Lower lobe of right lung (tissue), 2 donors: ENCODE data around the gene FAM120B. TPM values are rescaled to one million over a fixed set of nuclear protein-coding genes. Genes with fewer than 3 reads are reported as not detected.

ENCODE experiments used
- ATAC-seq, 2 donors: fragments of 200-7000 bp; cut with Tn5 transposase; one replicate each; pipeline ENCODE4 v1.9.1; 2020 to 2022; ENCODE audit warnings: mild to moderate bottlenecking in 2 of 2, moderate library complexity in 2 of 2
- DNase-seq: peaks from one replicate; pipeline ENCODE4 v3.0.0-alpha.2; 2020
- H3K27ac ChIP-seq: fragments of 200-600 bp; one replicate; pipeline ENCODE4 v1.8.0; 2022
- H3K27me3 ChIP-seq: fragments of 200-600 bp; one replicate; pipeline ENCODE4 v1.8.0; 2022; ENCODE audit warnings: low read depth
- H3K36me3 ChIP-seq: fragments of 200-600 bp; one replicate; pipeline ENCODE4 v1.8.0; 2022; ENCODE audit warnings: mild to moderate bottlenecking
- H3K4me1 ChIP-seq: fragments of 200-600 bp; one replicate; pipeline ENCODE4 v1.8.0; 2022
- H3K4me3 ChIP-seq: fragments of 200-600 bp; one replicate; pipeline ENCODE4 v1.8.0; 2022; ENCODE audit warnings: mild to moderate bottlenecking
- H3K9me3 ChIP-seq: fragments of 200-600 bp; one replicate; pipeline ENCODE4 v1.8.0; 2022
- intact Hi-C: fragments of 100-400 bp; cut with DNase I; formaldehyde crosslinking; loops from one replicate; pipeline ENCODE4 v1.11.0; 2022
- total RNA-seq: library from RNA; stranded (reverse); fragmentation: NEBNext Ultra II Directional; extraction: Animal tissue kit (Norgen Biotek cat#: 25700); gene quantifications from one replicate; pipeline ENCODE4 v1.2.1, GENCODE V29; 2021
- TF ChIP-seq, protein P1 (sequence below): fragments of 200-600 bp; IDR thresholded peaks from one replicate; pipeline ENCODE4 v1.8.0; 2022; ENCODE audit warnings: antibody characterized with exemption, mild to moderate bottlenecking
- donor health status: DM: no; HTN: yes; CAD: no; lungs with severe emphysema.

Gene FAM120B
- total RNA-seq, 1 donor from 2014 or later: 29.0 TPM

DNA sequence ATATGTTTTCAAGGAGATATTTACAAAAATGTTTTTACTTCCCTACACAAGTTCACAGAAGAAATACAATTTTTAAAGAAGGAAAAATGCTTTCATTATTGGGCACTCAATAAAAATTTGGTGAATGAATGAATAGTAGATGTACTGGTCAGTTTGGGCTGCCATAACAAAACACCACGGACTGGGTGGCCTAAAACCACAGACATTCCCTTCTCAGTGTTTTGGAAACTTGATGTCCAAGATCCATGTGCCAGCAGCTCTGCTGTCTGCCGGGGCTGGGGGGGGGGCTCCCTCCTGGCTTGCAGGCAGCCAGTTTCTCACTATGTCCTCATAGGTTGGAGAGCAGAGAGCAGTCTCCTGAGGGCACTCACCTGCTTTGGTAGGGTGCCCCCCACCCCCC, 62.0 kb downstream of the FAM120B start:
- TF ChIP-seq, protein P1, sequence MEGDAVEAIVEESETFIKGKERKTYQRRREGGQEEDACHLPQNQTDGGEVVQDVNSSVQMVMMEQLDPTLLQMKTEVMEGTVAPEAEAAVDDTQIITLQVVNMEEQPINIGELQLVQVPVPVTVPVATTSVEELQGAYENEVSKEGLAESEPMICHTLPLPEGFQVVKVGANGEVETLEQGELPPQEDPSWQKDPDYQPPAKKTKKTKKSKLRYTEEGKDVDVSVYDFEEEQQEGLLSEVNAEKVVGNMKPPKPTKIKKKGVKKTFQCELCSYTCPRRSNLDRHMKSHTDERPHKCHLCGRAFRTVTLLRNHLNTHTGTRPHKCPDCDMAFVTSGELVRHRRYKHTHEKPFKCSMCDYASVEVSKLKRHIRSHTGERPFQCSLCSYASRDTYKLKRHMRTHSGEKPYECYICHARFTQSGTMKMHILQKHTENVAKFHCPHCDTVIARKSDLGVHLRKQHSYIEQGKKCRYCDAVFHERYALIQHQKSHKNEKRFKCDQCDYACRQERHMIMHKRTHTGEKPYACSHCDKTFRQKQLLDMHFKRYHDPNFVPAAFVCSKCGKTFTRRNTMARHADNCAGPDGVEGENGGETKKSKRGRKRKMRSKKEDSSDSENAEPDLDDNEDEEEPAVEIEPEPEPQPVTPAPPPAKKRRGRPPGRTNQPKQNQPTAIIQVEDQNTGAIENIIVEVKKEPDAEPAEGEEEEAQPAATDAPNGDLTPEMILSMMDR: no peak
- Histone ChIP-seq H3K27ac (no peak overlapping the region), H3K4me1 (peaks cover 6% of the 10 kb centered on the region), H3K4me3 (no peak overlapping the region), H3K9me3 (no peaks in the 10 kb centered on the region), H3K27me3 (no peaks in the 10 kb centered on the region), H3K36me3 (peaks cover 69% of the 10 kb centered on the region)
- intact Hi-C loops: no loop called here
- ATAC-seq: no peak
- DNase-seq: no peak

DNA sequence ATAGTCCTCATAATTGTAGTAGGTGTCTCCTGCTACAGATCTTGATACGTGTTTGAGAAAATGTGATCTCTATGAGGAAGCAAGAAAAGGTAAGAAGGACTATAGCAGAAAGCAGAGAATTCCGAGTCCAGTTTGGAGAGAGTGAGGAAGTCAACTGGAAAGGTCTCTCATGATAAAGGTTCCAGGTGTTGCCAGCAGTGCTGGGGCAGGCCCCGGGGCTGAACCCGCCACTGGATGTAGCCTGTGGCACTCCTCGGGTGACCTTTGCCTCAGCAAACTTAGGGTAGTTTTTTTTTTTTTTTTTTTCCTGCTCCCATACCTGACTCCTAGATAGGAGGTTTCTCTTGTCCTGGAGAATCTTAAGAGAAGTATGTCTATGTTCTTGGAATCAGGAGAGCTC, 62.8 kb downstream of the FAM120B start:
- Histone ChIP-seq H3K27ac (no peak overlapping the region), H3K27me3 (no peaks in the 10 kb centered on the region), H3K9me3 (no peaks in the 10 kb centered on the region), H3K4me3 (no peak overlapping the region), H3K4me1 (peaks cover 6% of the 10 kb centered on the region), H3K36me3 (peaks cover 60% of the 10 kb centered on the region)
- no peak for DNase-seq
- intact Hi-C loops: no loop called here
- ATAC-seq: no peak
- TF ChIP-seq, protein P1: no peak

DNA sequence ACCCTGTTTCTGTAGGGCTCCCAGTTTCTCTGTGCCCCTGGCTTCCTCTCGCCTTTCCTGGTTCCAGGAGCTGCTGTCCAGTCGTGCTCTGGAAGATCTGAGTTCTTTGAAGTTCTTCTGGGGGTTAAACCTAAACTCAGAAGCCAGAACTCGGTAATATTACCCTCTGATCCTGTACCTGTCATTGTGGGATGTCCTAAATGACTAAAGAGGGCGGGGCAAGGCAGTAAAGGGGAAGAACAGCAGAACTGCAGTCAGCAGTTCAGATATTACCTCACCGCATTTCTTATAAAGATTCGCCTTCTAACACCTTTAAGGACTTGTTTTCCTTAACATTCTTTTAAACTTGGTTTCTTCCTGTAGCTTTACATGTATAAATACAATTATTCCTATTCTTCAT, 63.9 kb downstream of the FAM120B start:
- H3K4me1 ChIP-seq: peaks cover 6% of the 10 kb centered on the region
- TF ChIP-seq, protein P1: no peak
- peaks cover 58% of the 10 kb centered on the region for H3K36me3 ChIP-seq
- no peak overlapping the region for H3K27ac ChIP-seq
- H3K4me3 ChIP-seq: no peak overlapping the region
- intact Hi-C loops: no loop called here
- DNase-seq (no peak), ATAC-seq (no peak)
- H3K27me3 ChIP-seq: no peaks in the 10 kb centered on the region
- H3K9me3 ChIP-seq: no peaks in the 10 kb centered on the region

DNA sequence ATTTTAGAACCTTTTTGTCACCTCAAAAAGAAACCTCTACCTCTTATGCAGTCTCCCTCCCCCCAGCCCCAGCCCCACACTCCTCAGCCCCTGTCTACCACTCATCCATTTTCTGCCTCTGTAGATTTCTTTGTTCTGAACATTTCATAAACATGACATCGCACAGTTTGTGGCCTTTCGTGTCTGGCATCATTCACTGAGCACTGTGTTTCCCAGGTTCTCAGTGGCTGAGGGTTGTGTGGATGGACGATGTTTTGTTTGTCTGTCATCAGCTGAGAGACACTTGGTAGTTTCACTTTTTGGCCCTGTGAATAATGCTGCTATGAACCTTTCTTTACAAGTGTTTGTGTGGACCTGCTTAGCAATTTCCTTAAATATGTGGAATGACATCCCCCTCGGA, 64.5 kb downstream of the FAM120B start:
- intact Hi-C loops: no loop called here
- H3K4me1 ChIP-seq: peaks cover 6% of the 10 kb centered on the region
- DNase-seq (no peak), ATAC-seq (no peak)
- H3K4me3 ChIP-seq: no peak overlapping the region
- no peaks in the 10 kb centered on the region for H3K27me3 ChIP-seq
- no peak overlapping the region for H3K27ac ChIP-seq
- H3K36me3 ChIP-seq: peaks cover 59% of the 10 kb centered on the region
- TF ChIP-seq, protein P1: no peak
- no peaks in the 10 kb centered on the region for H3K9me3 ChIP-seq

DNA sequence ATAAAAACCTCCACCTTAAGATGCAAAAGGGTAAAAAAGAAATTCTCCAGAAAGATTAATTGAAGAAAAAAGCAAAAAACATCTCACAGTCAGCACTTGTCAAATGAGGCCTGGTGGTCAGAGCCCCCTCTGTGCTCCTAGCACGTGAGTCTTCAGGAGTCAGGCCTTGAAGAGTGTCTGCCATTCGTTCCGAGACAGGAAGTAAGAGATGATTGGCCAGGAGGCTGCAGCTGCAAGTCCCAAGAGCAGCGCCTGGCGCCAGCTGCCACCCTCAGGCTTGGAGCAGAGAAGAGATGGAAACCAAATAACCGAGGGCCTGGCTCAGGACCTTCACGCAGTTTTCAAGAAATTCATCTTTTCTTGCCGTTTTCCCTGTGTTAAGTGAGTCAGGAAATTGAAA, 65.0 kb downstream of the FAM120B start:
- H3K9me3 ChIP-seq: no peaks in the 10 kb centered on the region
- no peak for DNase-seq

More for the DNA sequence above, 65.0 kb downstream of the FAM120B start:
- H3K27ac ChIP-seq: no peak overlapping the region
- H3K27me3 ChIP-seq: no peaks in the 10 kb centered on the region
- intact Hi-C loops: no loop called here
- ATAC-seq: no peak
- H3K4me3 ChIP-seq: no peak overlapping the region
- peaks cover 6% of the 10 kb centered on the region for H3K4me1 ChIP-seq
- H3K36me3 ChIP-seq: peaks cover 59% of the 10 kb centered on the region
- TF ChIP-seq, protein P1: no peak
